Astrocyte of the cerebellum (primary cell): ENCODE measurements around the gene SCRN1.

Experiments
- DNase-seq: peaks from one replicate; pipeline ENCODE4 v3.0.0-alpha.2; 2011; ENCODE audit warnings: low read depth
- H3K4me3 ChIP-seq: 2 replicates; pipeline ENCODE4 v1.5.1; 2011; ENCODE audit warnings: mild to moderate bottlenecking, low read depth, low read length, moderate library complexity
- in situ Hi-C: cut with HindIII; loops from 2 replicates; pipeline ENCODE4 v1.10.0; 2017; ENCODE audit warnings: low sequenced_read_pairs
- TF ChIP-seq, protein P1 (sequence below): IDR thresholded peaks from 2 replicates; pipeline ENCODE4 v1.5.1; 2012; ENCODE audit warnings: low read length, low read depth, moderate library complexity, mild to moderate bottlenecking; ENCODE audit errors: missing control alignments

The SCRN1 gene

DNA sequence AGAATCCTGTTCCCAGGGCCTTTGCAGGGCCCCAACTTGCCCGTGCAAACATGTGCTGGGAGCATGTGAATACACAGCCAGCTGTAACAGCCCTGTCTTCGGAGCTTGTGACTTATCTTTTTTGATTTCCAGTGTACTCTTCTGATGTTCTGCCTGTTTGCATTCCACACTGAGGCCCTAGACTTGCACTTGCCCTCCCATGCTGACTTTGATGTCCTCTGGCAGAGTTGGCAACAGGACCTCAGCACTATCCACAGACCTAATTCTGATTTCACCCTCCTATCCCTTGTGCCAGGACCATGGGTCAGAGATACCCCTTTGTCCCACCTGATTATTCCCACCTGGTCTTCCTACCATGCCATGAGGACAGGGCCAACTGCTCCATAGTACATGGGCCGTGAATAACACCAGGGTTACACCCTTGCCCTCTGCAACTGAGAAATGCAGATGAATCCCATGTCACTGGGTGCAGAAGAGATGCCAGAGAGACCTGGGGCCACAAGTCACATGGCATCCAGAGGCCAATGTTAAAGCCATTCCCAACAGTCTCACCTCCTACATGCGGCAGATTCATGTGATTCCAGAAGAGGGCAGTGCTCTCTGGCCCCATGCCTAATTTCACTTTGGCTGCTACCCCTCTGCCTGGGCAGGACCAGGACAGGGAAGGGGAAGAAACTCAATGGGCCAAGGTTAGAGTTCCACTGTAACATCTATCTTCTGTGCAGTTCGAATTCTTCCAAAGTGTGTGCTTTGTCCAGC lies 43.0 kb downstream of the SCRN1 start:
- in situ Hi-C loops = no loop called here
- TF ChIP-seq, protein P1, sequence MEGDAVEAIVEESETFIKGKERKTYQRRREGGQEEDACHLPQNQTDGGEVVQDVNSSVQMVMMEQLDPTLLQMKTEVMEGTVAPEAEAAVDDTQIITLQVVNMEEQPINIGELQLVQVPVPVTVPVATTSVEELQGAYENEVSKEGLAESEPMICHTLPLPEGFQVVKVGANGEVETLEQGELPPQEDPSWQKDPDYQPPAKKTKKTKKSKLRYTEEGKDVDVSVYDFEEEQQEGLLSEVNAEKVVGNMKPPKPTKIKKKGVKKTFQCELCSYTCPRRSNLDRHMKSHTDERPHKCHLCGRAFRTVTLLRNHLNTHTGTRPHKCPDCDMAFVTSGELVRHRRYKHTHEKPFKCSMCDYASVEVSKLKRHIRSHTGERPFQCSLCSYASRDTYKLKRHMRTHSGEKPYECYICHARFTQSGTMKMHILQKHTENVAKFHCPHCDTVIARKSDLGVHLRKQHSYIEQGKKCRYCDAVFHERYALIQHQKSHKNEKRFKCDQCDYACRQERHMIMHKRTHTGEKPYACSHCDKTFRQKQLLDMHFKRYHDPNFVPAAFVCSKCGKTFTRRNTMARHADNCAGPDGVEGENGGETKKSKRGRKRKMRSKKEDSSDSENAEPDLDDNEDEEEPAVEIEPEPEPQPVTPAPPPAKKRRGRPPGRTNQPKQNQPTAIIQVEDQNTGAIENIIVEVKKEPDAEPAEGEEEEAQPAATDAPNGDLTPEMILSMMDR = peak; percentile 50
- no peak for DNase-seq
- no peak overlapping the region for H3K4me3 ChIP-seq

DNA sequence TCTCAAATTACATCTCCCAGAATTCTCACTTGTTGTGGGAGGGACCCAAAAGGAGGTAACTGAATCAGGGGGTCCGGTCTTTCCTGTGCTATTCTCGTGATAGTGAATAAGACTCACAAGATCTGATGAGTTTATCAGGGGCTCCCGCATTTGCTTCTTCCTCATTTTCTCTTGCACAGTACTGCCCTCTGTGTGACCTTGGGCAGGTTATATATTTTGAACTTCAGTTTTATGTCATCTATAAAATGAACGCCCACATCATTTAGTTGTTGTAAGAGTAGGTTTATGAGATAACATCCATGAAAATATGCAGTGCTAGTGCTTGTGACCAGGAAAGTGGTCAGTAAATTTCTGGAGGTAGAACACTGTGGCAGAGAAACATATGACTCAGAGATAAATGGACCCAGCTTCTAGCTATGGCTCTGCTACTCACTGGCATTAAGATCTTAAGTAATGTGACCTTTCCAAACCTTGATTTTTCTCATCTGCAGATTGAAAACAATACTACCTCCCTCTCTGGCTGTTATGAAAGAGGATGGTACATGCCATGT lies 44.3 kb downstream of the SCRN1 start:
- TF ChIP-seq, protein P1 = no peak
- in situ Hi-C loops = no loop called here
- DNase-seq = no peak
- H3K4me3 ChIP-seq = no peak overlapping the region

DNA sequence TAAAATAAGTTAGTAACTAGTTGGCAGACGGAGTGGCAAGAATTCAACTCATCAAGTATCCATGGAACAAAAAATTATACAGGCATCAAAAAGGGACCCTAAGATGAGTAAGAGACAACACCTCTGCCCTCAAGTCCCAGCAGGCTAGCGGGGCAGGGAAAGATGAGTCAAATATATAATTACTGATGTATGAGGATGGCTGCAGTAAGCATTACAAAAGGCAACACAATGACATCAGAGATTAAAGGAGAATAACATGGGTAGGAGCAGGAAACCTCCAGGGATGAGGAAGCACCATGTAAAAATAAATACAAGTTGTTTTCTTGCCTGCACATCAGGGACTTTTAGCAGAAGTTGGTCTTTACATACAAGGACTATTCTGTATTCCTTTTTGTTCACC lies 49.4 kb downstream of the SCRN1 start:
- TF ChIP-seq, protein P1 = no peak

DNA sequence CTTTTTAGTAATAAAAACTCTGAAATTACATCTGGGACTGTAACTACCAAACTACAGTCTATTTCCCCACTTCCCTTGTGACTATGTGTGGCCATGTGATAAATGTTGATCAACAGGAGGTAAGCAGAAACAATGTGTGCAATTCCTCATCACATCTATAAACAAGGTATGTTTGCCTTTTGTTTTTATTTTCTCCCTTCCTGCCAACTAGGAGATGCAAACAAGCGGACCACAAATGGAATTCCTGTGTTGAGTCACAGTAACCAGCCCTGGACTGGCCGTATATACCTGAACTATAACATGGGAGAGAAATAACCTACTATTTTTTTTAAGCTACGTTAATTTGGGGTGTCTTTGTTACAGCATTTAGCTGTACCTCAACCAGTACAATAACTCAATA lies 52.5 kb downstream of the SCRN1 start:
- H3K4me3 ChIP-seq = no peak overlapping the region
- in situ Hi-C loops = no loop called here
- DNase-seq = no peak
- TF ChIP-seq, protein P1 = no peak

More for the DNA sequence above, 49.4 kb downstream of the SCRN1 start:
- no peak overlapping the region for H3K4me3 ChIP-seq
- no peak for DNase-seq
- in situ Hi-C loops = no loop called here

DNA sequence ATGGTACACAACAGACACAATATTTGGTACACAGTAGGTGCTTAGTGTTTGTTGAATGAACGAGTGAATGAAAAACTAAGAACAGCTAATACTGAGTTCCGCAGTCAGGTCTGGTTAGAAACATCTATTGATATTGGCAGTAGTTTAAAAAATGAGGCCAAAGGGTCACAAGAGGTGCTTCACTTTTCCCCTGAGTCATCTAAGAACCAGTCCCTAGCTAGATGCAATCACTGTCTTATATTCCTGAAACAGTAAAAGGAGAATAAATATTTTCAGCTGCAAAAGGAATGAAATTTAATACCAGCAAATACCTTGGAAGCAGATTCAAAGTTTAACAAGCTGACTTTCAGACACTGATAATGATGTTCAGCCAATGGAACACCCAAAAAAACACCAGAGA lies 54.5 kb downstream of the SCRN1 start:
- TF ChIP-seq, protein P1 = no peak
- in situ Hi-C loops = no loop called here
- no peak for DNase-seq
- H3K4me3 ChIP-seq = no peak overlapping the region

DNA sequence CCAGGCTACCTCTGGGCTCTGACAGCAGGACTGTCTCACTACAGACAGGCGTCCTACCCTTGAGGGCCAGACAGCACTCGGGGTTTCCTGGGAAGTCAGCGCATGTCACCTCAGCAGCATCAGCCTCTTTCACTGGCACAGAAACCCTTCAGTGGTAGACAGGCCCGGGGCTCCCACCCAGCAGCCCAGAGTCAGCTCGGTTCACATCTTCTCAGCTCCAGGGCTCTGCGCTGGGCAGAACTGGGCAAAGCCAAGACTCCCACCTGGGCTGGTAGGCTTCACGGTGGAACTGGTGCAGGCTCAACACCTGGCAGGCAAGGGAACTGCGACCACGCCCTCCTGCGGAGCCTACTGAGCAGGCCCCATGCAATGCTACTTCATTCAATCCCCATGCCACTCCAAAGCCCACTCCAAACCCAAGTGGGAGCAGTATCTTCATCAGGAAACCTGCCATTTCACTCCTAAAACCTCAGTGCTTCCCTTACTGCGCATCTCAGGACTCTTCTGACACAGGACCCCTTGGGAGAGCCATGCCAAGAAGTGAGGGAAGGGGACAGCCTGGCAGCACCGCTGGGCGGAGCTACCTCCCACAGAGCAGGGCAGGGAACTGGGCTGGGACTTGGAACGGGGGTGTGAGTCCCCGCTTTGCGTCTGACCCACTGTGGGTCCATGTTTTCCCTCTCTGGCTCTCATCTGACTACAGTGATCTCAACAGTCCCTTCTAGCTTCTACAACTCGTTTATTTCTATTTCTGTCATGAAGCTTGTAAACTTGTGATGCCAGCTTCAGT lies 60.4 kb downstream of the SCRN1 start:
- TF ChIP-seq, protein P1 = no peak
- no peak for DNase-seq
- in situ Hi-C loops = no loop called here
- H3K4me3 ChIP-seq = no peak overlapping the region
